GM12801 (cell line): ENCODE measurements around the gene CTNNA2.

Experiments
- CTCF ChIP-seq: IDR thresholded peaks from one replicate; pipeline ENCODE4 v1.5.1; 2011; ENCODE audit warnings: control low read depth; ENCODE audit not compliant: insufficient read length; ENCODE audit errors: extremely low read depth

The CTNNA2 gene

GRCh38 chr2:80303006-80303908 lies 790.4 kb downstream of the CTNNA2 start:
- no peak for TF ChIP-seq CTCF

GRCh38 chr2:80303909-80304837 lies 791.3 kb downstream of the CTNNA2 start, which contains the start of gene LRRTM1:
Gene LRRTM1, minus strand, starts transcription at chr2:80304752. Its CDS starts 933 bp downstream, at chr2:80303819.
- TF ChIP-seq CTCF = no peak

GRCh38 chr2:80311304-80311703 lies 798.5 kb downstream of the CTNNA2 start:
- TF ChIP-seq CTCF = no peak

- TF ChIP-seq CTCF = no peak
These were observed 799.5 kb downstream of the CTNNA2 start for GRCh38 chr2:80312282-80312839.

- no peak for TF ChIP-seq CTCF
These were observed 809.6 kb downstream of the CTNNA2 start for GRCh38 chr2:80322311-80322920.

- no peak for TF ChIP-seq CTCF
These were observed 810.1 kb downstream of the CTNNA2 start for GRCh38 chr2:80322958-80323357.
